SW480 (cell line): Measurements from ENCODE around the gene FOXI3.

Experiments
- DNase-seq: peaks from one replicate; pipeline ENCODE4 v3.0.0-alpha.2; 2016; ENCODE audit warnings: low spot score

FOXI3 gene

DNA sequence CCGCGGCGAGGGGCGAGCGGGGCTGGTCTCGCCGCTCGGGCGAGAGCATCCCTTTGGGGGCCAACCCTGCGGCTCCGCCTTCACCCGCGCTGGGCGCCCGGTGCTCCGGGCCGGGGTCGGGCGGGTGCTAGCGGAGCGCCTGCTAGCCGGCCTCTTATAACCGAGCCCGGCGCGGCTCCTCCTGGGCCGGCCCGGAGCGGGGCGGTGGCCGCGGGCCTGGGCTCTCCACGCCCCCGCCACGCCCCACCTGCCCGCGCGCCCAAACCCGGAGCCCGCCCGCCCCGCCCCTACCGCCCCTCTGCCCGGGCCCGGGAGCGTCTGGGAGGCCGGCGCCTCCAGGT lies at the start of gene FOXI3:
FOXI3 (minus strand) TSS at position 129 of the 341 bp plus-strand sequence. CDS start 158 bp downstream, outside the sequence.
- no peak for DNase-seq

DNA sequence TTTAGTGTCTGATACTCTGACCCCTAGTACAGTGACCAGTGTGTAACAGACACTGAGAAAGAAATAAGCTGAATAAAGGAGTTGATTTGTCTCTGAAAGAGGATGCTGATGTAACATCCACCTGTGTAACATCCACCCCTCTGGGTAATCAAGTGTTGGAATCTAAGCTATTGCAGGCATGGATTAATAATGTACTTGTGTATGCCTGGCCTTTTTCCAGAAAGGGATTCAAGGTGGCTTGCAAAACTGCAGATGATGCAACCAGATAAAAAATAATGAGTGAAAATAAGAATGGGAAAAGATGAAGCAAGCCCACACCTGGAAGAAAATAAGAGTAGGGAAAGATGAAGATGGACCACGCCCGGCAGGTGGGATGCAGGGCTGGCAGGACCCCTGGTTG lies 48.2 kb upstream of the FOXI3 start:
- DNase-seq, result no peak

DNA sequence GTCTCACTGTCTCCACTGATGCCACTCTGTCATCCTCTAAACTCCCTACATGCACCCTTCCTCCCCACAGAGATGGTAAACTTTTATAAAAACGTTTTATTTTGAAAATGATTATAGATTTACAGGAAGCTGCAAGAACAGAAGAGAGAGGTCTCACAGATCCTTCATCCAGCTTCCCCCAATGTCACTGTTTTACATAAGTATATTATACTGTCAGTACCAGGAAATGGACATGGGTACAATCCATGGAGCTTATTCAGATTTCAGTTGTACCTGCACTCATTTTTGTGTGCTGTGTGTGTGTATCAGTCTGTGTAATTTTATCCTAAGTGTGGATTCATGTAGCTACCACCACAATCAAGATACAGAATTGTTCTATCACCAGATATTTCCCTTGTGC lies 46.7 kb upstream of the FOXI3 start:
- no peak for DNase-seq

GRCh38 chr2:88493481-88493880 lies 41.0 kb upstream of the FOXI3 start:
- DNase-seq, result no peak

DNA sequence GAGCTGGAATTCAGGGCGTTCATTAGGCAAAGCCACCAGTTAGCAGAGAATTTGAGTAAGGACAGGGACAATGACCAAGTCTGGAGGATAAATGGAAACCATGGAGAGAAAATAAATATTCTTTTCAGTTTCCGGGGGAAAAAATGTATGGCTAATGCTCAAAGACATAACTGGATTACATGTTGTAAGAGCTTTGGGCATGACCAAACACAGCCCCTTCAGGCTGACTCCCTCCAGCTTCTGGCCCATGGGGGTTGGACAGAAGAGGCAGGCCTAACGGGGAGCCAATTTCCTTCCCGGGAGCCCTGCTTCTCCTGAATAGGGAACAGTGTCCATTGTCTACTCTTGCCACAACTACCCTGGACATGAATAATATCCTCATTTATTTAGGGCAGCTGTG lies 39.5 kb upstream of the FOXI3 start:
- DNase-seq, result no peak

- DNase-seq, result no peak
Observed at GRCh38 chr2:88489181-88489580, 36.7 kb upstream of the FOXI3 start.

DNA sequence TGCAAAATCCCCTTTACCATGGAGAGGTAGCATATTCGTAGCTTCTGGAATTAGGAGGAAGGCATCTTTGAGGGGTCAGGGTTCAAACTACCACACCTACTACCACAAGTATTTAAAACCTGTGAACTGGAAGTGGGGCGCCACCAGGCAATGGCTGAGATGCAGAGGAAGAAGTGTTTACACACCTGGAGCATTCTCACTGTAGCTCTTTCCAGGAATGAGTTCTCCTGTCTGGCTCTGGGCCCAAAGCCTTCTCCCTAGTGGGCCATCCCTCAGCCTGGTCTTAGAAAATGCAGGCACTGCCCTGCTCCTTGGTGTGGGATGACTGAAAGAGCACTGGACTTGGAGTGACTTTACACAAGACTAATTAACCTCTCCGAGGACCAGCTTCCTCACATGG lies 30.7 kb upstream of the FOXI3 start:
- no peak for DNase-seq

DNA sequence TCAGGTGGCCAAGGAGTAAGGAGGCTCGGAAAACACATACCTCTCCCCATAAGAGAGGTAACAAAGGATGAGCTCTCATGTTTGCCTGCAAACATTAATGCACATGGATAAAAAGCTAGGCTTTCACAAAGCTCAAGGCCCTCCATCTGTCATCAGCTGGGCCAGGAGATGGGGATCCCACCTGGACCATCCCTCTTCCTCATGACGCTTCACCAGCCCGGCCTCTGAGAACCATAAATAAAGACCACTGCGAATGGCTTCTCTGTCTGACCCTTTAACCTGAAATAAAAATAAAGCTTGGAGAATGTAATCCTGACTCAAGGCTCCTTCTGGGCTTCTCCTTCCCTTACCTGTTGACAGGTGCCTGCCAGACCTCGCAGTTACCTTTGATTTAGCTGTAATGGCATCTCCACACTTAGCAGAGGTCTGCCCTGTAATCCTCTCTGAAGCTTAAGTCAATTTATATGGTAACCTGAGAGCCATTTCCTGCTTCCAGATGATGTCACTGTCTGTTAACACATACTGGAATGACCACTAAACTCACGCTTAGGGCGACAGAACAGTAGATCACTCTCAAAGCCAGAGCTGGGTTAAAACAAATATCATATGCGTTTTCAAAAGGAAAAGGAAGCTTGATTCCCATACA lies 29.3 kb upstream of the FOXI3 start:
- peak; percentile 81 for DNase-seq

DNA sequence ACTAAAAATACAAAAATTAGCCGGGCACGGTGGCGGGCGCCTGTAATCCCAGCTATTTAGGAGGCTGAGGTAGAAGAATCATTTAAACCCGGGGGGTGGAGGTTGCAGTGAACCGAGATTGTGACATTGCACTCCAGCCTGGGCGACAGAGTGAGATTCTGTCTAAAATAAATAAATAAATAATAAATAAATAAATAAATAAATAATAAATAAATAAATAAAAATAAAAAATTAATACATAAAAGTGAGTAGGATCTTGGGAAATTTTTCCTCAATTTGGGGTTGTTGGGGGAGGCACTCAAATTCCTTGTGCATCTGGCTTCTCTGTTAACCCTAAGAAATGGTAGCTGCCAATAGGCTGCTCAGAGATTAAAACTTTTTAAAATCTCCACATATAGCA lies 20.3 kb upstream of the FOXI3 start:
- no peak for DNase-seq

DNA sequence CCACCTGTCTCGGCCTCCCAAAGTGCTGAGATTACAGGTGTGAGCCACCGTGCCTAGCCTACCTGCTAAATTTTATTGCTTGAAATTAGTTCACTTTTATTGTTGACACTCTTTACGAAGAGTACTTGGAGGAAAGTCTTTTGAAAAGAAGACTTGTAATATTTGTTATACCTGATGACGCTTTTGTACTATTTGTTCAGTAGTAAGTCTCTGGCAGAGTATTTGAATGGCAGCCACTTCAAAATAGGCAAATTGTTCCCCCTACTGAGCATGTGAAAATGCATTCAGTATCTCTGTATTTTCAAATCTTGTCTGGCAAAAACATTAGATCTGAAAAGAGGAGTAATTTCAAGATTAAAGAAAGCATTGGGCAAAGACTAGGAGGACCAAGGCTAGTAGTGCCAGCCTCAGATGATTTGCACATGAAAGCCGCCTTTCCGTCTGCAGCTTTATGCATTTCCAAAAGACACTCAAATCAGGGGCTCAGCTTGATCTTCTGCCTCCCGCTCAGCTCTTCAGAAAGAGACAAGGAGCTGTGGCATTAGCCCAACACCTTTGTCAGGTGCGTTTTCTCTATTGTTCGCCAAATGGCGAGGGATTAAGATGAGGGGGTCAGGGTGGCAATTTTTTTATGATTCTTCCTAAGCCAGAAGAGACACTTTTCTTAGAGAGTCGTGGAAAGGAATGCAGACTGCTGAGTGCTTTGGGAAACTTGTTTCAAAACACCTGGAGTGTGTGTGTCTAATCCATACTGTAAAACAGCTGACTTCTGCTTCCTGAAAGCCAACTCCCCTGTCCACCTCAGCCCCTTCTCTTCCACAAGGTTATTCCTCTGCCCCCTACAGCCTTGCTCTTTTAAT lies 18.8 kb upstream of the FOXI3 start:
- no peak for DNase-seq

- no peak for DNase-seq
Observed at GRCh38 chr2:88469202-88470114, 17.0 kb upstream of the FOXI3 start.

GRCh38 chr2:88464153-88464552 lies 11.7 kb upstream of the FOXI3 start:
- DNase-seq, result no peak

GRCh38 chr2:88458633-88459032 lies 6.1 kb upstream of the FOXI3 start:
- DNase-seq, result no peak

GRCh38 chr2:88452980-88453582 lies 588 bp upstream of the FOXI3 start:
- no peak for DNase-seq

DNA sequence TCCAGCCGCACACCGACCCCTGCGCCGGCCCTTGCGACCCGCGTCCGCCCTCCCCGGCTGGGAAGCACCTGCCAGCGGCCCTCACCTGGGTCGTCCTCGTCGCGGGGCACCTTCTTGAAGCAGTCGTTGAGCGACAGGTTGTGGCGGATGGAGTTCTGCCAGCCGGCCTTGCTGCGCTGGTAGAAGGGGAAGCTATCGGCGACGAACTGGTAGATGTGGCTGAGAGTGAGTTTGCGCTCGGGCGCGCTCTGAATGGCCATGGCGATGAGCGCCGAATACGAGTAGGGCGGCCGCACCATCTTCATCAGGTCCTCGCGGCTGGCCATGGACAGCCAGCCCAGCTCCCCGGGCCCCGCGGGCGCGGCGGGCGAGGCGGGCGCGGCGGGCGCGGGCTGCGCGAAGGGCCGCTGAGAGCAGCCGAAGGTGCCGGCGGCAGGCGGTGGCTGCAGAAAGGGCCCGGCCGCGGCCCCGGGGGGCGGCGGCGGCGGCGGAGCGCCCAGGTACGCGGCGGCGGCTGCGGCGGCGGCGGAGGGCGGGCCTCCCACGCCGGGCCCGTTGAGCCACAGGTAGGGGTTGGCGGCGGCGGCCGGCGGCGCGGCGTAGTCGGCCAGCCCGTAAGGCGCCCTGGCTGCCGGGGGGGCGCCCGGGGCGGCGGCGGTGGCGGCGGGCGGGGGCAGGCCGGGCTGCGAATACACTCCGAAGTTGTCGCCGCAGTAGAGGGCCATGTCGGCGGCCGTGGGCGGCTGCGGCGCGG lies 505 bp downstream of the FOXI3 start:
- no peak for DNase-seq

GRCh38 chr2:88450925-88451810 lies 1.3 kb downstream of the FOXI3 start:
- DNase-seq, result no peak

DNA sequence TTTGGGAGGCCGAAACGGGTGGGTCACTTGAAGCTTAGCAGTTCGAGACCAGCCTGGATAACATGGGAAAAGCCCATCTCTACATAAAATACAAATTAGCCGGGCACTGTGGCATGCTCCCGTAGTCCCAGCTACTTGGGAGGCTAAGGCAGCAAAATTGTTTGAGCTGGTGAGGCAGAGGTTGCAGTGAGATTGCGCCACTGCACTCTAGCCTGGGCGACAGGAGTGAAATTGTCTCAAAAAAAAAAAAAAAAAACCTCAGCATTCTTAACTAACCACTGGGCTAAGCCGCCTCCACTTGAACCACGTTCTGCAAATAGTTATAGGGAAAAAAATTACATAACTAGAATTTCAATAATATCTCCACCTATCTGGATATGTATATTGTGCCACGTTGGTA lies 2.3 kb downstream of the FOXI3 start:
- no peak for DNase-seq

- no peak for DNase-seq
Observed at GRCh38 chr2:88448248-88448647, 4.2 kb downstream of the FOXI3 start.

- DNase-seq, result no peak
Observed at GRCh38 chr2:88443353-88443938, 9.0 kb downstream of the FOXI3 start.

DNA sequence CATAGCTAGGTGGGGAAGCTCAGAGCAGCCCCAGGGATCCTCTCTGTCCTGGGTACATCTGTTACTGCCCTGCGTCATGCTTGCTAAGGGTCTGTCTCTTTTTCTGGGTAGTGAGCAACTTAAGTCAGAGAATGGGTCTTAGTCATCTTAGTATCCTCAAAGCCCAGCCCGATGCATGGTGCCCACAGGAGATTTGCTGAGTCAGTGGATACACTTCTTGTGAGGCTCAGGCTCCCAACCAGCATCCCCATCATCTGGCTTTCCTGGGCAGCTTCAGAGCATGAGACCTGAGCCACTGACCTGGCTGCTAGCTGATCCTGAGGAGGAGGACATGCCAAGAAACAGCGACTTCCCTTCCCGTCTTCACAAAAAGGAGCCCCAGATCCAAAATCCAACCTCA lies 10.0 kb downstream of the FOXI3 start:
- DNase-seq, result no peak
